ENCODE data around the gene SDK1.

GRCh38 chr7:3739983-3740382 is 438.9 kb downstream of the SDK1 start:
- no peak for TF ChIP-seq POLR2A (IDR thresholded peaks at IDR 0.05; ENCODE audit: low read length)
- TF ChIP-seq GATA1 (IDR thresholded peaks at IDR 0.05; ENCODE audit: low read depth, low read length): no peak
